Activated T-helper 1 cell treated with anti-CD3 and anti-CD28 coated beads, Interleukin-12 subunit alpha, Interleukin-12 subunit beta, Interleukin-2, Interleukin-4 antibody, amounts not matched to agents 30 ng/mL and 10 ng/mL and 1 ng/mL, durations not matched to agents 14 hours and 24 hours and 36 hours (primary cell): Measurements from ENCODE around the gene SRPRA. TPM values are rescaled to one million over a fixed set of nuclear protein-coding genes. Genes with fewer than 3 reads are reported as not detected.

Experiments used
- DNase-seq: peaks from one replicate; pipeline ENCODE4 v3.0.0; 2021; ENCODE audit warnings: low spot score
- H3K27ac Mint-ChIP-seq: one replicate; pipeline ENCODE4 v1.8.0; 2021; ENCODE audit warnings: mild to moderate bottlenecking, mixed read lengths
- H3K27me3 Mint-ChIP-seq: one replicate; pipeline ENCODE4 v1.8.0; 2022; ENCODE audit warnings: mild to moderate bottlenecking, moderate library complexity, mixed read lengths; ENCODE audit not compliant: insufficient read depth
- H3K36me3 Mint-ChIP-seq: one replicate; pipeline ENCODE4 v1.8.0; 2021; ENCODE audit warnings: low read depth, mixed read lengths
- H3K4me1 Mint-ChIP-seq: one replicate; pipeline ENCODE4 v1.8.0; 2021; ENCODE audit warnings: low read depth, mixed read lengths
- H3K4me3 Mint-ChIP-seq: one replicate; pipeline ENCODE4 v1.8.0; 2021; ENCODE audit warnings: mild to moderate bottlenecking, moderate library complexity, mixed read lengths
- H3K9me3 Mint-ChIP-seq: one replicate; pipeline ENCODE4 v1.8.0; 2021; ENCODE audit warnings: mixed read lengths
- intact Hi-C: fragments of 100-400 bp; cut with micrococcal nuclease; formaldehyde crosslinking; loops from one replicate; pipeline ENCODE4 v1.15.1; 2024
- total RNA-seq: library from RNA; stranded (reverse); gene quantifications from 2 replicates; pipeline ENCODE4 v1.2.3, GENCODE V29; 2022

Gene SRPRA
- total RNA-seq, 1 donor from 2014 or later, result 194 TPM

GRCh38 chr11:126214841-126215240 is 53.9 kb downstream of the SRPRA start:
- no peak for DNase-seq
- Mint-ChIP-seq H3K27ac (no peak overlapping the region), H3K36me3 (peaks cover 10% of the 10 kb centered on the region), H3K4me3 (no peak overlapping the region), H3K4me1 (peaks cover 35% of the 10 kb centered on the region), H3K27me3 (no peaks in the 10 kb centered on the region), H3K9me3 (no peaks in the 10 kb centered on the region)
- intact Hi-C loops, result loop anchor here (5.0 kb wide), 1 partner anchor 1103 kb away; the partner anchor contains the start of gene TMEM218

- DNase-seq, result no peak
- Mint-ChIP-seq H3K4me1 (peaks cover 36% of the 10 kb centered on the region), H3K27ac (no peak overlapping the region), H3K36me3 (peaks cover 12% of the 10 kb centered on the region), H3K27me3 (no peaks in the 10 kb centered on the region), H3K4me3 (no peak overlapping the region), H3K9me3 (no peaks in the 10 kb centered on the region)
- intact Hi-C loops, result loop anchor here (5.0 kb wide), 1 partner anchor 1102 kb away; the partner anchor contains the start of gene TMEM218
These were observed 54.3 kb downstream of the SRPRA start for GRCh38 chr11:126214441-126214840.

Other genes with a start within 250 kb of the SRPRA start
- gene CDON, start 206.0 kb downstream of the SRPRA start, total RNA-seq, result 1.3 and 1.8 TPM in 2 replicates
- 49.2 and 49.8 TPM in 2 replicates for gene RPUSD4, start 57.2 kb downstream of the SRPRA start, total RNA-seq
- gene FAM118B, start 57.1 kb downstream of the SRPRA start, total RNA-seq, result 13.2 and 16.4 TPM in 2 replicates
- 52.9 and 56.5 TPM in 2 replicates for gene FOXRED1, start 259 bp upstream of the SRPRA start, total RNA-seq
- gene TIRAP, start 14.2 kb upstream of the SRPRA start, total RNA-seq, result 13.0 and 15.0 TPM in 2 replicates
- gene DCPS, start 35.2 kb upstream of the SRPRA start, total RNA-seq, result 40.4 and 40.5 TPM in 2 replicates
- gene ST3GAL4, start 86.8 kb upstream of the SRPRA start, total RNA-seq, result 13.2 and 14.1 TPM in 2 replicates